B cell (primary cell): Measurements from ENCODE around the gene FRMD8.

Experiments used
- EZH2 ChIP-seq: IDR thresholded peaks from 2 replicates; pipeline ENCODE4 v1.6.1; 2012; ENCODE audit warnings: borderline replicate concordance, low read depth, mild to moderate bottlenecking, moderate library complexity, low read length; ENCODE audit not compliant: insufficient read depth, poor library complexity, severe bottlenecking
- TF ChIP-seq, protein P1 (sequence below): fragments of 200-600 bp; IDR thresholded peaks from one replicate; pipeline ENCODE4 v1.8.0; 2022; ENCODE audit warnings: antibody characterized with exemption, mild to moderate bottlenecking

DNA sequence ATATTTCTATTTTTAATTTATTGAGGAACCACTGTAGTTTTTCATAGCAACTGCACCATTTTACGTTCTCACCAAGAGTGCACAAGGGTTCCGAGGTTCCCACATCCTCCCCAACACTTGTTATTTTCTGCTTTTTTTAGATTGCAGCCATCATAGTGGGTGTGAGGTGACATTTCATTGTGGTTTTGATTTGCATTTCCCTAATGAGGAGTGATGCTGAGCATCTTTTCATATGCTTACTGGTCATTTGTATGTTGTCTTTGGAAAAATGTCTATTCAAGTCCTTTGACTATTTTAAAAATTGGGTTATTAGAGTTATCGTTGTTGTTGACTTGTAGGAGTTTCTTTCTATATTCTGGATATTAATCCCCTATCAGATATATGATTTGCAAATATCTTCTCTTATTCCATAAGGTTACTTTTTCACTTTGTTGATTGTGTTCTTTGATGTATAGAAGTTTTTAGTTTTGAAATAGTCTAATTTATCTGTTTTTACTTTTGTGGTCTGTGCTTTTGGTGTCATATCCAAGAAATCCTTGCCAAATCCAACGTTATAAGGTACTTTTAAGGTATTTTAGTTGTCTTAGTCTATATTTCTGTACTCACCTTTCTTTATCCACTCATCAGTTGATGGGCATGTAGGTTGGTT is 45.1 kb downstream of the FRMD8 start:
- TF ChIP-seq, protein P1, sequence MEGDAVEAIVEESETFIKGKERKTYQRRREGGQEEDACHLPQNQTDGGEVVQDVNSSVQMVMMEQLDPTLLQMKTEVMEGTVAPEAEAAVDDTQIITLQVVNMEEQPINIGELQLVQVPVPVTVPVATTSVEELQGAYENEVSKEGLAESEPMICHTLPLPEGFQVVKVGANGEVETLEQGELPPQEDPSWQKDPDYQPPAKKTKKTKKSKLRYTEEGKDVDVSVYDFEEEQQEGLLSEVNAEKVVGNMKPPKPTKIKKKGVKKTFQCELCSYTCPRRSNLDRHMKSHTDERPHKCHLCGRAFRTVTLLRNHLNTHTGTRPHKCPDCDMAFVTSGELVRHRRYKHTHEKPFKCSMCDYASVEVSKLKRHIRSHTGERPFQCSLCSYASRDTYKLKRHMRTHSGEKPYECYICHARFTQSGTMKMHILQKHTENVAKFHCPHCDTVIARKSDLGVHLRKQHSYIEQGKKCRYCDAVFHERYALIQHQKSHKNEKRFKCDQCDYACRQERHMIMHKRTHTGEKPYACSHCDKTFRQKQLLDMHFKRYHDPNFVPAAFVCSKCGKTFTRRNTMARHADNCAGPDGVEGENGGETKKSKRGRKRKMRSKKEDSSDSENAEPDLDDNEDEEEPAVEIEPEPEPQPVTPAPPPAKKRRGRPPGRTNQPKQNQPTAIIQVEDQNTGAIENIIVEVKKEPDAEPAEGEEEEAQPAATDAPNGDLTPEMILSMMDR, result no peak
- TF ChIP-seq EZH2, result no peak
